Heart left ventricle (tissue), 13 donors: ENCODE data around the gene TBC1D12.

ENCODE experiments used
- CTCF ChIP-seq, 12 donors: fragments of 200-600 bp; sonication (generic) in 4 of 12; IDR thresholded peaks; one replicate each; pipeline versions ENCODE4 v1.5.0 to v1.8.0; 2018 to 2022; ENCODE audit warnings: antibody characterized with exemption in 12 of 12, mild to moderate bottlenecking in 5 of 12
- POLR2A ChIP-seq, 2 donors: fragments of 450-650 bp; IDR thresholded peaks; one replicate each; pipeline ENCODE4 v1.6.1; 2017; ENCODE audit warnings: antibody characterized with exemption in 2 of 2, mild to moderate bottlenecking in 2 of 2, moderate library complexity in 2 of 2
- donor health status: ischemic (EF 13 %, LVEDD 7.1; RV severe dilation, severe dysfunction).
- donor health status: DM: no; HTN: yes; CAD: no.
- donor health status: DM: no; HTN: no; CAD: no.
- donor health status: ischemic (EF 25% LVEDD 6.9; RV normal size, moderate dysfunction).
- donor health status: ischemic (EF 25% LVEDD 5.7; RV mildly dilated, moderate dysfunction).
- donor health status: ischemic (EF 35%, LVEDD 5.7; RV mildly dilated, moderate dysfunction).
- donor health status: nonischemic (EF 11% LVEDD 7.7; RV severe dilation, severe dysfunction).
- donor health status: DM: yes; HTN: yes; CAD: no.
- donor health status: PGD.
- donor health status: ischemic (EF 29% LVEDD 5.4; RV normal size, mild dysfunction).
- donor health status: nonischemic (EF 23%, LVEDD 6.1; RV moderate dilation, normal function).

DNA sequence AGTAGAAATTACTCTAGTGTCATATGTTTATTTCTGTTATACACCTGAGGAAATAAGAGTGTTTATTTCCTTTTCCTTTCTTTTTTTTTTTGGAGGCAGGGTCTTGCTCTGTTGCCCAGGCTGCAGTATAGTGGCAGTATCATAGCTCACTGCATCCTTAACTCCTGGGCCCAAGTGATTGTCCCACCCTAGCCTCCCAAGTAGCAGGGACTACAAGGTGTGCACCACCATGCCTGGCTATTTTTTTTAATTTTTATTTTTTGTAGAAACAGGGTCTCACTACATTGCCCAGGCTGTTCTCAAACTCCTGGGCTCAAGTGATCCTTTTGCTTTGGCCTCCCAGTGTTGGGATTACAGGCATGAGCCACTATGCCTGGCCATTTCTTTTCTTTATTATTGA is 37.8 kb downstream of the TBC1D12 start:
- TF ChIP-seq CTCF (IDR thresholded peaks at IDR 0.05) (no peak), POLR2A (IDR thresholded peaks at IDR 0.05) (no peak)
